ENCODE results near the gene DLAT.
A peak's percentile ranks its signal among the peaks of the same experiment; 100 is the strongest.

Gene DLAT

GRCh38 chr11:112024773-112025678 is at the start of gene DLAT:
TSS of gene DLAT (plus strand) at chr11:112025408. CDS start at chr11:112025473, 65 bp downstream.
- no peak for FAIRE-seq

GRCh38 chr11:111976119-111976766 is 49.0 kb upstream of the DLAT start:
- no peak for FAIRE-seq

- no peak for FAIRE-seq
Measured at GRCh38 chr11:111976767-111977145, 48.5 kb upstream of the DLAT start.

- FAIRE-seq = no peak
Measured at GRCh38 chr11:111977146-111978027, 47.8 kb upstream of the DLAT start.

- peak; percentile 29 for FAIRE-seq
Measured at GRCh38 chr11:111978028-111978771, 47.0 kb upstream of the DLAT start.

- no peak for FAIRE-seq
Measured at GRCh38 chr11:111980062-111980461, 45.1 kb upstream of the DLAT start.

- no peak for FAIRE-seq
Measured at GRCh38 chr11:111981270-111981669, 43.9 kb upstream of the DLAT start.

- no peak for FAIRE-seq
Measured at GRCh38 chr11:111982019-111982464, 43.2 kb upstream of the DLAT start.

GRCh38 chr11:111982541-111983186 is 42.5 kb upstream of the DLAT start:
- no peak for FAIRE-seq

- peak; percentile 23 for FAIRE-seq
Measured at GRCh38 chr11:111983187-111983986, 41.8 kb upstream of the DLAT start.

- FAIRE-seq = no peak
Measured at GRCh38 chr11:111986589-111986988, 38.6 kb upstream of the DLAT start.

GRCh38 chr11:111990381-111990780 is 34.8 kb upstream of the DLAT start:
- no peak for FAIRE-seq

GRCh38 chr11:111992206-111992855 is 32.9 kb upstream of the DLAT start:
- no peak for FAIRE-seq

GRCh38 chr11:111996129-111996528 is 29.1 kb upstream of the DLAT start:
- FAIRE-seq = no peak

GRCh38 chr11:111996669-111997068 is 28.5 kb upstream of the DLAT start:
- FAIRE-seq = peak; percentile 57

- FAIRE-seq = no peak
Measured at GRCh38 chr11:111999111-111999510, 26.1 kb upstream of the DLAT start.

GRCh38 chr11:112000703-112001102 is 24.5 kb upstream of the DLAT start:
- no peak for FAIRE-seq

- FAIRE-seq = no peak
Measured at GRCh38 chr11:112002491-112003216, 22.6 kb upstream of the DLAT start.

GRCh38 chr11:112004389-112004788 is 20.8 kb upstream of the DLAT start:
- FAIRE-seq = no peak
